Measurements from ENCODE around the gene ARL4D. TPM values are rescaled to one million over a fixed set of nuclear protein-coding genes. Genes with fewer than 3 reads are reported as not detected.

Gene ARL4D
- total and polyA plus RNA-seq, 2 of the 8 experiments (the other 6 are each of a cell fraction or from before 2014, with no cell fraction given) = 8.4 to 9.2 TPM

DNA sequence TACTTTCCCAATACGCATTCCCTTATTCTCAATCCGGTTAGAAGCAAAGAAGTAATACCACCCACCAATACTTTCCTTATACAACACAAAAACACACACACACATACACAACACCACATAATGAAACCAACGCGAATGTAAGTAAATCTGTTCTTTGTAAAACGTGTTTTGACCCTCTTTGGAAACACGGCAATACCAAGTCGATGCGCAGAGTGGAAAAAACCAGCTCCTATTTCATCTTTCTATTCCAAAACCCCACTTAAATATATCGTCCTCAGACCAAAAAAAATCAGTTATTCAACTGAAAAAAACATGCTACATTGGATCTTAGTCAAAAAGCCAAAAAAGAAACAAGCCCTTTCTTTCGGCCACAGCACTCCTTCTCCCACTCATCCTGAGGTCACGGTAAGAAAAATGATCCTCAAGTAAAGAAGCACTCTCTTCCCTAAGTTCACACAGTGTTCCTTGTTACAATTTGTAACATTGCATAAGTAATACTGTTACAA is 31.0 kb upstream of the ARL4D start (continued):
- TF ChIP-seq KDM4A (IDR thresholded peaks at IDR 0.05; ENCODE audit: low read depth, low read length, severe bottlenecking) (no peak), TCF12 (IDR thresholded peaks at IDR 0.05; ENCODE audit: low read depth, low read length) (no peak), RBBP5 (IDR thresholded peaks at IDR 0.05; ENCODE audit: borderline replicate concordance, low read depth, low read length) (0 out of 2 replicates have a peak, but pooled peaks have one; percentile 13), TAF1 (IDR thresholded peaks at IDR 0.05; ENCODE audit: low read depth, low read length) (no peak), BCL11A (IDR thresholded peaks at IDR 0.05; ENCODE audit: low read depth in 2 of 2, low read length in 2 of 2) (no peak), PHF8 (conservative IDR thresholded peaks at IDR 0.05; ENCODE audit: low read depth, low read length) (0 out of 2 replicates have a peak, but pooled peaks have one; percentile 10), POU5F1 (IDR thresholded peaks at IDR 0.05; ENCODE audit: low read depth, low read length) (no peak), SUZ12 (IDR thresholded peaks at IDR 0.05; ENCODE audit: low read length) (no peak)
- TF ChIP-seq, protein P1, sequence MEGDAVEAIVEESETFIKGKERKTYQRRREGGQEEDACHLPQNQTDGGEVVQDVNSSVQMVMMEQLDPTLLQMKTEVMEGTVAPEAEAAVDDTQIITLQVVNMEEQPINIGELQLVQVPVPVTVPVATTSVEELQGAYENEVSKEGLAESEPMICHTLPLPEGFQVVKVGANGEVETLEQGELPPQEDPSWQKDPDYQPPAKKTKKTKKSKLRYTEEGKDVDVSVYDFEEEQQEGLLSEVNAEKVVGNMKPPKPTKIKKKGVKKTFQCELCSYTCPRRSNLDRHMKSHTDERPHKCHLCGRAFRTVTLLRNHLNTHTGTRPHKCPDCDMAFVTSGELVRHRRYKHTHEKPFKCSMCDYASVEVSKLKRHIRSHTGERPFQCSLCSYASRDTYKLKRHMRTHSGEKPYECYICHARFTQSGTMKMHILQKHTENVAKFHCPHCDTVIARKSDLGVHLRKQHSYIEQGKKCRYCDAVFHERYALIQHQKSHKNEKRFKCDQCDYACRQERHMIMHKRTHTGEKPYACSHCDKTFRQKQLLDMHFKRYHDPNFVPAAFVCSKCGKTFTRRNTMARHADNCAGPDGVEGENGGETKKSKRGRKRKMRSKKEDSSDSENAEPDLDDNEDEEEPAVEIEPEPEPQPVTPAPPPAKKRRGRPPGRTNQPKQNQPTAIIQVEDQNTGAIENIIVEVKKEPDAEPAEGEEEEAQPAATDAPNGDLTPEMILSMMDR (IDR thresholded peaks at IDR 0.05; ENCODE audit: control extremely low read depth in 1 of 3, insufficient read depth in 1 of 3, low read depth in 1 of 3, low read length in 3 of 3) = no peak
